ENCODE data around the gene FIS1.

DNA sequence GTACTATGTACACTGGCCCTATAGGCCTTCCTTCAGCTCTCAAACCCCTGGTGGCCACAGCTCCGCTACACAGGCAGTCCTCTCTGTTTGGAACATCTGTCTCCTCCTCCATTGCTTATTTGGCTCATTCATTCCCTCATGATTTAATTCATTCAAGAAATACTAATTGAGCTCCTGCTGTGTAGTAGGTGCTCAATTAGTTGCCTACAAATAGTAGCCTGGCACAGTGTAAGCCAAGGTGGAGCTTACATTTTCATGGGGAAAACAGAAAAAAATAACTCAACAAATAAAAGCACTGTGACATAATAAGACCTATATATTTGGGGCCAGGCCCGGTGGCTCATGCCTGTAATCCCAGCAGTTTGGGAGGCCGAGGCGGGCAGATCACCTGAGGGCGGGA lies 3.4 kb upstream of the FIS1 start:
- TF ChIP-seq, protein P1, sequence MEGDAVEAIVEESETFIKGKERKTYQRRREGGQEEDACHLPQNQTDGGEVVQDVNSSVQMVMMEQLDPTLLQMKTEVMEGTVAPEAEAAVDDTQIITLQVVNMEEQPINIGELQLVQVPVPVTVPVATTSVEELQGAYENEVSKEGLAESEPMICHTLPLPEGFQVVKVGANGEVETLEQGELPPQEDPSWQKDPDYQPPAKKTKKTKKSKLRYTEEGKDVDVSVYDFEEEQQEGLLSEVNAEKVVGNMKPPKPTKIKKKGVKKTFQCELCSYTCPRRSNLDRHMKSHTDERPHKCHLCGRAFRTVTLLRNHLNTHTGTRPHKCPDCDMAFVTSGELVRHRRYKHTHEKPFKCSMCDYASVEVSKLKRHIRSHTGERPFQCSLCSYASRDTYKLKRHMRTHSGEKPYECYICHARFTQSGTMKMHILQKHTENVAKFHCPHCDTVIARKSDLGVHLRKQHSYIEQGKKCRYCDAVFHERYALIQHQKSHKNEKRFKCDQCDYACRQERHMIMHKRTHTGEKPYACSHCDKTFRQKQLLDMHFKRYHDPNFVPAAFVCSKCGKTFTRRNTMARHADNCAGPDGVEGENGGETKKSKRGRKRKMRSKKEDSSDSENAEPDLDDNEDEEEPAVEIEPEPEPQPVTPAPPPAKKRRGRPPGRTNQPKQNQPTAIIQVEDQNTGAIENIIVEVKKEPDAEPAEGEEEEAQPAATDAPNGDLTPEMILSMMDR (IDR thresholded peaks at IDR 0.05) = no peak
- no peak for TF ChIP-seq POLR2A (IDR thresholded peaks at IDR 0.05)
